T47D (cell line): ENCODE data around the gene RNF103.

Source experiments
- DNase-seq, 2 experiments: peaks; one replicate each; pipeline versions ENCODE4 v3.0.0 to v3.0.0-alpha.2; 2011 to 2012; ENCODE audit warnings: low read depth in 1 of 2, low spot score in 1 of 2
- JUND ChIP-seq: IDR thresholded peaks from 2 replicates; pipeline ENCODE4 v1.6.1; 2012; ENCODE audit warnings: low read depth
- in situ Hi-C: cut with HindIII; loops from 2 replicates; pipeline ENCODE4 v1.10.0; 2016; ENCODE audit warnings: low sequenced_read_pairs, low pct_unique_long_range_greater_than_20kb

Gene RNF103

GRCh38 chr2:86645752-86646151, 22.1 kb upstream of the RNF103 start:
- in situ Hi-C loops: no loop called here
- DNase-seq: no peak
- no peak for TF ChIP-seq JUND

- DNase-seq: no peak
- in situ Hi-C loops: no loop called here
- TF ChIP-seq JUND: no peak
Measured at GRCh38 chr2:86638712-86639111, 15.0 kb upstream of the RNF103 start.

- no peak for DNase-seq
- in situ Hi-C loops: no loop called here
- TF ChIP-seq JUND: no peak
Measured at GRCh38 chr2:86636842-86637241, 13.2 kb upstream of the RNF103 start.

- TF ChIP-seq JUND: no peak
- in situ Hi-C loops: no loop called here
- no peak for DNase-seq
Measured at GRCh38 chr2:86634352-86634751, 10.7 kb upstream of the RNF103 start.

GRCh38 chr2:86633155-86633651, 9.5 kb upstream of the RNF103 start:
- no peak for DNase-seq
- in situ Hi-C loops: no loop called here
- TF ChIP-seq JUND: no peak

- no peak for TF ChIP-seq JUND
- DNase-seq: peak in 1 of 2 experiments; percentile 79
- in situ Hi-C loops: no loop called here
Measured at GRCh38 chr2:86632672-86633071, 9.0 kb upstream of the RNF103 start.

- peak in 1 of 2 experiments; percentile 55 for DNase-seq
- no peak for TF ChIP-seq JUND
- in situ Hi-C loops: no loop called here
Measured at GRCh38 chr2:86631846-86632485, 8.3 kb upstream of the RNF103 start.

- no peak for DNase-seq
- TF ChIP-seq JUND: no peak
- in situ Hi-C loops: no loop called here
Measured at GRCh38 chr2:86628091-86628522, 4.4 kb upstream of the RNF103 start.

GRCh38 chr2:86627550-86627949, 3.9 kb upstream of the RNF103 start:
- DNase-seq: no peak
- TF ChIP-seq JUND: no peak
- in situ Hi-C loops: no loop called here

GRCh38 chr2:86625096-86625495, 1.4 kb upstream of the RNF103 start:
- in situ Hi-C loops: no loop called here
- DNase-seq: no peak
- TF ChIP-seq JUND: no peak

GRCh38 chr2:86624267-86624547, 542 bp upstream of the RNF103 start:
- in situ Hi-C loops: no loop called here
- TF ChIP-seq JUND: no peak
- DNase-seq: peak in 1 of 2 experiments; percentile 10

- peak; percentile 25 to 42 for DNase-seq
- no peak for TF ChIP-seq JUND
- in situ Hi-C loops: no loop called here
Measured at GRCh38 chr2:86623043-86623493, 597 bp downstream of the RNF103 start.

GRCh38 chr2:86622519-86623042, 1.1 kb downstream of the RNF103 start:
- no peak for TF ChIP-seq JUND
- peak in 1 of 2 experiments; percentile 35 for DNase-seq
- in situ Hi-C loops: no loop called here
